Measurements from ENCODE around the gene OVOL1. TPM values are rescaled to one million over a fixed set of nuclear protein-coding genes. Genes with fewer than 3 reads are reported as not detected.

OVOL1 gene
- total and polyA plus RNA-seq, 2 of the 8 experiments (the other 6 are each of a cell fraction or from before 2014, with no cell fraction given), result 2.6 to 3.4 TPM

- peak overlapping the region; percentile 55; the same call in 1 of the 2 replicates for H2BK12ac ChIP-seq (ENCODE audit: low read depth, low read length)
- H3K9ac ChIP-seq (replicated peaks in 1 of 4; ENCODE audit: extremely low read depth in 1 of 4, low read depth in 3 of 4, low read length in 3 of 4), result no peak overlapping the region
- H3K4me1 ChIP-seq (replicated peaks in 1 of 4; ENCODE audit: control insufficient read depth in 3 of 4, insufficient read depth in 4 of 4, low read length in 3 of 4), result peaks cover 14 to 42% (median 27%) of the 10 kb centered on the region in 4 experiments
- POLR2A ChIA-PET (ENCODE audit: partially characterized antibody), result interaction anchor here (0.9 to 1.9 kb wide), 4 partner anchors 9 to 66 kb away, joined by 3 to 8 read pairs (median 3); partner anchors contain the start of gene RNASEH2C
- no peak overlapping the region for H2BK120ac ChIP-seq (replicated peaks; ENCODE audit: low read depth, low read length)
- H3K4ac ChIP-seq (replicated peaks; ENCODE audit: insufficient read length, low read depth, low read length), result no peak overlapping the region
- H4K20me1 ChIP-seq (replicated peaks in 1 of 2; ENCODE audit: control insufficient read depth in 1 of 2, insufficient read depth in 2 of 2, low read length in 2 of 2), result peaks cover 0 to 5% of the 10 kb centered on the region in 2 experiments
- peak in 1 of 2 experiments; percentile 82 for DNase-seq (ENCODE audit: low read depth in 1 of 2, low spot score in 2 of 2)
- no peak overlapping the region for H3K56ac ChIP-seq (replicated peaks; ENCODE audit: insufficient read length, low read depth, low read length)
- H4K8ac ChIP-seq (ENCODE audit: extremely low read depth, insufficient read depth, low read length), result no peak overlapping the region
- no peak overlapping the region for H3K27ac ChIP-seq (ENCODE audit: low read depth, low read length)
- peaks cover 15% of the 10 kb centered on the region; the same call in 1 of the 2 replicates for H3K23me2 ChIP-seq (ENCODE audit: low read depth, low read length)
- peaks cover 20 to 61% (median 53%) of the 10 kb centered on the region in 4 experiments for H3K27me3 ChIP-seq (replicated peaks in 1 of 4; ENCODE audit: control insufficient read depth in 3 of 4, extremely low read depth in 1 of 4, insufficient read depth in 3 of 4, low read length in 3 of 4)
- H2AK5ac ChIP-seq (ENCODE audit: low read depth, low read length), result no peak overlapping the region
- H2BK5ac ChIP-seq (ENCODE audit: low read depth, low read length), result no peak overlapping the region
- H3K18ac ChIP-seq (ENCODE audit: extremely low read depth, low read length), result no peak overlapping the region; the same call in 1 of the 2 replicates
- no peak overlapping the region for H2AFZ ChIP-seq (ENCODE audit: low read length)
- CTCF ChIA-PET (ENCODE audit: partially characterized antibody), result interaction anchor here (0.6 to 12.7 kb wide), 5 partner anchors 17 to 100 kb away, joined by 3 to 109 read pairs (median 3); no protein-coding TSS in a partner anchor
- no peaks in the 10 kb centered on the region for H3K9me3 ChIP-seq (ENCODE audit: insufficient read depth in 2 of 2, low read depth in 1 of 2, low read length in 1 of 2)
- 0 out of 2 replicates have a peak, but pooled peaks cover 3% of the 10 kb centered on the region for H3K79me1 ChIP-seq (ENCODE audit: low read depth, low read length)
- no peak for FAIRE-seq
- 27% methylated on average over 44 of the region's 74 CpGs; no CpG with 5 or more reads in 1 of the 2 experiments for WGBS, 2 experiments (ENCODE audit: extremely low coverage in 1 of 2, insufficient coverage in 1 of 2, insufficient read length in 1 of 2, insufficient replicate concordance in 2 of 2, low coverage in 1 of 2, low lambda C conversion rate in 2 of 2, missing lambda C conversion rate in 1 of 2)
- no peak overlapping the region for H4K5ac ChIP-seq (ENCODE audit: insufficient read length, low read depth, low read length)
- H4K91ac ChIP-seq (replicated peaks; ENCODE audit: insufficient read length, low read length), result peak overlapping the region; percentile 71
- no peaks in the 10 kb centered on the region for H3K36me3 ChIP-seq (ENCODE audit: control insufficient read depth in 2 of 4, insufficient read depth in 4 of 4, low read length in 3 of 4)
- no peak overlapping the region for H2BK20ac ChIP-seq (ENCODE audit: low read length)
- no peak overlapping the region for H3K14ac ChIP-seq (ENCODE audit: insufficient read length)
- peak overlapping the region; percentile 83 to 85 for H3K4me2 ChIP-seq (ENCODE audit: insufficient read depth in 1 of 2, low read depth in 2 of 2, low read length in 2 of 2)
- H2BK15ac ChIP-seq (ENCODE audit: low read length), result peak overlapping the region; percentile 94; the same call in 1 of the 2 replicates
- no peaks in the 10 kb centered on the region for H3K79me2 ChIP-seq (ENCODE audit: control insufficient read depth in 1 of 2, insufficient read depth in 2 of 2, low read length in 2 of 2)
- H3K4me3 ChIP-seq (ENCODE audit: extremely low read depth in 1 of 4, insufficient read depth in 2 of 4, low read depth in 3 of 4, low read length in 4 of 4), result peak overlapping the region; percentile 25 to 63 (median 46)
- no peak overlapping the region for H3K23ac ChIP-seq (ENCODE audit: insufficient read length)
- TF ChIP-seq, protein P1, sequence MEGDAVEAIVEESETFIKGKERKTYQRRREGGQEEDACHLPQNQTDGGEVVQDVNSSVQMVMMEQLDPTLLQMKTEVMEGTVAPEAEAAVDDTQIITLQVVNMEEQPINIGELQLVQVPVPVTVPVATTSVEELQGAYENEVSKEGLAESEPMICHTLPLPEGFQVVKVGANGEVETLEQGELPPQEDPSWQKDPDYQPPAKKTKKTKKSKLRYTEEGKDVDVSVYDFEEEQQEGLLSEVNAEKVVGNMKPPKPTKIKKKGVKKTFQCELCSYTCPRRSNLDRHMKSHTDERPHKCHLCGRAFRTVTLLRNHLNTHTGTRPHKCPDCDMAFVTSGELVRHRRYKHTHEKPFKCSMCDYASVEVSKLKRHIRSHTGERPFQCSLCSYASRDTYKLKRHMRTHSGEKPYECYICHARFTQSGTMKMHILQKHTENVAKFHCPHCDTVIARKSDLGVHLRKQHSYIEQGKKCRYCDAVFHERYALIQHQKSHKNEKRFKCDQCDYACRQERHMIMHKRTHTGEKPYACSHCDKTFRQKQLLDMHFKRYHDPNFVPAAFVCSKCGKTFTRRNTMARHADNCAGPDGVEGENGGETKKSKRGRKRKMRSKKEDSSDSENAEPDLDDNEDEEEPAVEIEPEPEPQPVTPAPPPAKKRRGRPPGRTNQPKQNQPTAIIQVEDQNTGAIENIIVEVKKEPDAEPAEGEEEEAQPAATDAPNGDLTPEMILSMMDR (IDR thresholded peaks at IDR 0.05; ENCODE audit: control extremely low read depth in 1 of 3, insufficient read depth in 1 of 3, low read depth in 1 of 3, low read length in 3 of 3), result no peak
- no peak for TF ChIP-seq NRF1 (IDR thresholded peaks at IDR 0.05; ENCODE audit: low read depth, low read length)
- no peak for TF ChIP-seq RBBP5 (IDR thresholded peaks at IDR 0.05; ENCODE audit: borderline replicate concordance, low read depth, low read length)
- no peak for TF ChIP-seq EP300 (IDR thresholded peaks at IDR 0.05; ENCODE audit: borderline replicate concordance in 1 of 2, low read depth in 2 of 2, low read length in 2 of 2)
Observed at GRCh38 chr11:65786008-65786785, 666 bp upstream of the OVOL1 start.
